Glomerular visceral epithelial cell (primary cell): ENCODE results near the gene MAML2.
"Not testable (repeated sequence)": the region's sequence is repeated elsewhere in the genome, so short reads cannot be mapped to it uniquely, and the experiment has no call there.

Source experiments
- DNase-seq: peaks from one replicate; pipeline ENCODE4 v3.0.0-alpha.2; 2016; ENCODE audit errors: extremely low spot score

The MAML2 gene

GRCh38 chr11:96293109-96293508, 49.9 kb downstream of the MAML2 start:
- no peak for DNase-seq

GRCh38 chr11:96292291-96293010, 50.5 kb downstream of the MAML2 start:
- DNase-seq, result no peak

- no peak for DNase-seq
Measured at GRCh38 chr11:96290631-96291030, 52.4 kb downstream of the MAML2 start.

GRCh38 chr11:96290031-96290430, 53.0 kb downstream of the MAML2 start:
- no peak for DNase-seq

- no peak for DNase-seq
Measured at GRCh38 chr11:96288915-96289314, 54.1 kb downstream of the MAML2 start.

GRCh38 chr11:96287822-96288439, 55.1 kb downstream of the MAML2 start:
- DNase-seq, result no peak

- not testable (repeated sequence) for DNase-seq
Measured at GRCh38 chr11:96285985-96286384, 57.0 kb downstream of the MAML2 start.

- DNase-seq, result no peak
Measured at GRCh38 chr11:96284917-96285316, 58.1 kb downstream of the MAML2 start.

- DNase-seq, result no peak
Measured at GRCh38 chr11:96284401-96284800, 58.6 kb downstream of the MAML2 start.

GRCh38 chr11:96282625-96283220, 60.3 kb downstream of the MAML2 start:
- no peak for DNase-seq

- DNase-seq, result no peak
Measured at GRCh38 chr11:96280444-96280843, 62.6 kb downstream of the MAML2 start.

GRCh38 chr11:96279896-96280290, 63.1 kb downstream of the MAML2 start:
- DNase-seq, result no peak

GRCh38 chr11:96279018-96279895, 63.7 kb downstream of the MAML2 start:
- peak; percentile 50 for DNase-seq

- DNase-seq, result no peak
Measured at GRCh38 chr11:96278039-96278897, 64.7 kb downstream of the MAML2 start.

GRCh38 chr11:96277696-96278038, 65.3 kb downstream of the MAML2 start:
- DNase-seq, result no peak

GRCh38 chr11:96276836-96277235, 66.2 kb downstream of the MAML2 start:
- DNase-seq, result no peak

GRCh38 chr11:96275801-96276594, 67.0 kb downstream of the MAML2 start:
- no peak for DNase-seq

GRCh38 chr11:96273507-96273906, 69.5 kb downstream of the MAML2 start:
- DNase-seq, result no peak

- DNase-seq, result no peak
Measured at GRCh38 chr11:96272529-96273222, 70.3 kb downstream of the MAML2 start.

GRCh38 chr11:96271777-96272176, 71.2 kb downstream of the MAML2 start:
- DNase-seq, result no peak
